HG02973 (cell line): Measurements from ENCODE around the gene CHN2.
A peak's percentile ranks its signal among the peaks of the same experiment; 100 is the strongest.

Experiments
- ATAC-seq: cut with Tn5 transposase; IDR thresholded peaks from one replicate; pipeline ENCODE4 v1.9.1; 2021; ENCODE audit warnings: moderate library complexity; ENCODE audit not compliant: unreplicated experiment

Gene CHN2

DNA sequence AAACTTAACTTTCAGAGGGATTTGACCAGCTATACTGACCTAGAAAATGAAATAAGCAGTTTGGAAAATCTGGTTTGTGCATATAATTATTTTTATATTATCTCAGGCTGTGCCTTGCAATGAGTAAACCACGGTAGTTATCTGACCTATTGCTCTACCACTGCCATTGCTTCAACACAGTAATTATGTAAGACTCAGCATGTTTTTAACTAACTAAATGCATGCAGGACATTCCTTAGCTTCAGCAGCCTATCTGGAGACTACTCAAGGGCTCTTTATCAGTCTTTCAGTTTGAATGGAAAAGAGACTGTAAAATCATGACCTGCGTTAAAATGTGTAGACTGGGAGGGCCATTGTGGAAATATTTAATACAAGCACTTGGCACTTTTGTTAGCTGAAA lies 22.5 kb downstream of the CHN2 start:
- ATAC-seq = no peak

DNA sequence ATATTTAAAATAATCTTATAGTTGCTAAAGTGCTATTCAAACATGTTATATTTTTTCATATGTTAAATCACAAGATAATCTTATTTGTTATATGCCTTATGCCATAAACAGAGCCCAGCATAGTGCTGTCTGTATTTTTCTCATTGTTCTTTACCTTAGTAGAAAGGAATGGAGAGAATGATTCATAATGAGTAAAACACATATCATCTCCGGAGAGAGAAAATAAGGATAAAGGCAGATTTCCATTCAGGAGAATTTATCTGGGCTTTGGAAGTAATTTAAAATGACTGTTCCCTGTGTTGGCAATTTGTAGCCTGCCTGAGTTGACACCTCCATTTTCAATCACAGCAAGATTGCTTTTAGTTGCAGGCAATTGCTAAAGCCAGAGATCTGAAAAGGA lies 30.2 kb downstream of the CHN2 start:
- ATAC-seq = no peak

DNA sequence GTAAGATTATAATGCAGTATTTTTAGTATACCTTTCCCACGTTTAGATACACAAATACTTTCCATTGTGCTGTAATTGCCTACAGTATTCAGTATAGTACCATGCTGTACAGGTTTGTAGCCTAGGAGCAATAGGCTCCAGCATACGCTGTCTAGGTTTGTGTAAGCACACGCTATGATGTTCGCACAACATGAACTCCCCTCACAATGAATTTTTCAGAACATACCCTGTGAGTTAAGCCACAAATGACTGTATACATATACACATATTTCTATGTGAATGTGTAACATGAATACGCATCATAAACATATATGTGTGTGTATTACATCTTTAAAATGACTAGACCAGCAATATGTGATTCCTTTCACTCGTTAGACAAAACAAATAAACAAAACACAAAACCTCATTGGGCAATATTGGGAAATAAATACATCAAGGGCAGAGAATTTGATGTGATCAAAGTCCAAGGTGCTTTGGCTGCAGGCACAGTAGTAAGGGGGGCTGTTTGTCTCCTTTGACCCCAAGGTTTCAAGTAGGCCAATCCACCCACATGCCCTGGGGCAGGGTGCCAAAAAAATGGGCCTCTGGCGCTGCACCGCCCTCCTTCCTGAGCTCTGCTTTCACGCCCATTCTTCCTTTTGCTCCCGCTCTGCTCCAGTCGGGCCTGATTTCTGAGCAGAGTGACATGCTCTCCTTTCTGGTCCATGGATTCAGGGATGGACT lies 33.9 kb downstream of the CHN2 start:
- no peak for ATAC-seq

DNA sequence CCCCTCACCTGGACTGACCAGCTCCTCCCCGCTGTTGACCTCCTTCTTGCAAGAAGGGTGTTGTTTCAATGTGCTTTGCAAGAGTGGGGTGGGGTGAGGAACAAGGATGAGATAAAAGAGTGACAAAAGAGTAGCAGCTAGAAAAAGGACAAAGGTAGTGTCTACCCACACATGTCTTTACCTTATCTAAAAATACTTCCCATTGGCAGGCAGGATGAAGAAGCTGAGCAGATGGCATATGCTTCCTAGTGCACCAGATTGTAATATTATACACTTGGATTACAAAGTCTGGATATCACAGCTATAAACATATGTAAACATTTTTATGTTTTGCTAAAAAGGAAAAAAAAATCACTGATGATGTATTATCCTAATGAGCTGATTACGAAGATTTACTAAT lies 34.5 kb downstream of the CHN2 start:
- no peak for ATAC-seq

DNA sequence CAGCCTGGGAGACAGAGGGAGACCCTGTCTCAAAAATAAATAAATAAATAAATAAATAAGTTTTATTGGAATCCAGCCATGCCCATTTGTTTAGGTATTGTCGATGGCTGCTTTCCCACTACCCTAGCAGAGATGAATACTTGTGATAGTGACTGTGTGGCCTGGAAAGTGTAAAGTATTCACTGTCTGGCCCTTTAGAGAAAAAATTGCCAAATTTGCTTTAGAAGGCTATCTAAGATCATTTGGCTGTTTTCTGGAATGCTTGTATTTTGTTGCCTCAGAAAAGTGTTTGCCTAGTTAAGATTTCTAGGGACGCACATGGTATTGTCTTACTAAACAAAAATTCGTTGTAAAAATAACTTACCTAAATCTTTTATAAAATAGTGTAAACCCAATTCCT lies 35.4 kb downstream of the CHN2 start:
- no peak for ATAC-seq

DNA sequence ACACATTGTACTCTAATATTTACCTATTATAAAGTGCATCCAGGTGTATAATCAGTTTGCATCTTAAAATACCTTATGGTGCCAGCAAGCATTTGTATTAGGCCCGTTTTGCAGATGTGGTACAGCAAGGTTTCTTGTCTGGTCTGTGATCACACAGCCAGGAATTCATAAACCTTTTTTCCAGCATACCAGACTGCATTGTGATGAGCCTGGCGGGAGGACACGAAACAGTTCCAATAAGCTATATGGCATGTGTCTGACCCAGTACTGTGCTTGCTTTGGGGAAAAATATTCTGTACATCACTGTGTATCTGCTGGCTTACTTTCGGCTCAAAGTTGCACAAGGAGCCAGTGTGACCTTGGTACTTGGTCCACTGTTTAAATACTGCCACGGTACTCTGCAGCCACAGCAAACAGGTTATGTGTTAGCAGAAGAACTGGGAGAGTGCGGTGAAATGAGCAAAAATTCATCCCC lies 36.3 kb downstream of the CHN2 start:
- no peak for ATAC-seq

DNA sequence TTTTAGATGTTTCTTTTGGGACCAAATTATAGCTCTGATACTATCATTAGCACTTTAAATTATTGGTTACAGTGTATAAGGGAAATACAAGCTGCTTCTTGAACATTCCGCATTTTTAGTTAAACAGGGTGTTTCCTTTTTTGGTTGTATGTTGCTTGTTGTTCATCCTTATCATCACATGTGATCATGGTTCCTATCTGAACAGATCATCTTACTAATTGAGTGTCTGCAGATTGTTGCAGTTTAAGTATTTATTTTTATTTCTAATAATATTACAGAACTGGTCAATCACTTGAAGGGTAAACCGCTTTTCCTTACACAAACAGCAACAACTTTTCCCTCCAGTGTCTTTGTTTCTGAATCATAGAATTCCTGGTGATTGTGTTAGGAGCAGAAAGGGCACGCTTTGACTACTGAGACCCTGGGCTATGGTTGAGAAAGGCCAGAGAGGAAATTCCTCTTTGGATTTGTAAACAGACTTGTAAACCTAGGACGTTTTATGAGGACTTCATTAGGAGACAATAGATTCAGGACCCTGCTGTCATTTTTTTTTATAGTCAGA lies 37.2 kb downstream of the CHN2 start:
- no peak for ATAC-seq

DNA sequence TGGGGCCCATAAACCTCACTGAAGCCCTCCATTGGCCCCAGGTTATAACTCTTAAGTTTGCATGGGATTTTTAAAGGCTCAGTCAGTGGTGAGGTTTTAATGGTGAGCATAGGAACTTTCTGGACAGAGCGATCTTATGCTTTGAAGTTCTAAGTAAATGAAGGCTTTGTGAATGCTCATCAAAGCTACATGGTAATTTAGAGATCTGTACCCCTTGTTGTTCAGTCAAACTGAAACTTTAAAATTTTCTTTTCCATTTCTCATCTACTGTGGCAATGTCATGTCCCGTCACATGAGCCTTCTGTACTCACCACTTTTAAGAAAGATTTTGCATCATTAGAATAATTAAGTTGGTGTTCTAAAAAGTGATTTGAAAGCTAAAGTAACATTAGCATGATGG lies 39.9 kb downstream of the CHN2 start:
- ATAC-seq = no peak

DNA sequence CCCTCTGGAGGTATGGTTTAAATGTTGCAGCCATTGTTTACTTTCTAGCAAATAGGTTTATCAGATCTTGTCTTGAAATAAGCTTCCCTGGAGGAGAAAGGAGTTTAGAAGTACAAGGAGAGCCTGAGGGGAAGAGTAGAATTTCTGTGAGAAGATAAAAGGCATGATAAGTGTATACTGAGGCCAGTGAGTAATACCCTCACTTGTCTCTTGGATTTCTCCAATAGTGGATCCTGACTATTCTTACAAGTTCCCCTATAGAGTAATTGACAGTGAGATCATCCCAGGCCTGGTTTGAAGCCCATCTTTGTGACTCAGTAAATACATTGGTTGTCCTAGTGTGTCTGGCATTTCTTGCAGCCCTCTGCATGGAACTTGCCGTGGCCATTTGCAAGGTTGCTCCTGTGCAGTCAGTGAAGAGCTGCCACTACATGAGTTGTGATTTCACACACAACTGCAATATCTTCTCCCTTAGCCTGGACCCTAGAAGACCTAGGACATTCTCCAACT lies 41.6 kb downstream of the CHN2 start:
- ATAC-seq = no peak

DNA sequence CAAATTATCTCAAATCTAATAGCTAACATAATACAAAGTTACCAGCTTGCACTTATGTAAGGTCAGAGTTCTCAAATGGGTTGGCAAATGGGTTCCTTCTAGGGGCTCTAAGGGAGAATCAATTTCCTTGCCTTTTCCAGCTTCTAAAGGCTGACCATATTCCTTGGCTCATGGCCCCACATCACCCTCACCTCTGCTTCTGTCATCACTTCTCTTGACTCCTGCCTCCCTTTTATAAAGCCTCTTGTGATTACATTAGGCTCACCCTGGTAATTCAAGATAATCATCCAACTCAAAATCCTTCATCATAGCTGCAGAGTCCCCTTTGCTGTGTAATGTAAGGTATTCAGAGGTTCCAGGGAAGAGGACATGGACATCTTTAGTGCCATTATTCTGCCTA lies 42.1 kb downstream of the CHN2 start:
- ATAC-seq = no peak

DNA sequence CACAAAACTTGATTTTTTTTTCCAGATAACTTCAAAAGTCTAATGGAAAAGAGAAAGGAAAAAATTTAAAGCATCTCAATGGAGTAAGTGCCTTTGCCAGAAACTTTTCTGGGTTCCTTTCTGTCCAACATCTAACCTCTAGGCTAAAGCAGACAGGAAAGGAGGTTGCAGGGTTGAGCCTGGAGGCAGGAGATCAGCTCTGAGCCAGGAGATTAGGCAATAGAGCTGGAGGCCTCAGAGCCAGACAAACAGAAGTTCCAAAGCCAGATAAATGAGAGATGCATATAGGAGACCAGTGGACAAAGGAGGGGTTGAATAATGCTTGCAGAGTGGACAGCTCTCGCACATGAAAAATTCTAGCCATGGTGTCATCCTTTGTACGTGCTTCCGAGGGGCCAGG lies 42.9 kb downstream of the CHN2 start:
- no peak for ATAC-seq

DNA sequence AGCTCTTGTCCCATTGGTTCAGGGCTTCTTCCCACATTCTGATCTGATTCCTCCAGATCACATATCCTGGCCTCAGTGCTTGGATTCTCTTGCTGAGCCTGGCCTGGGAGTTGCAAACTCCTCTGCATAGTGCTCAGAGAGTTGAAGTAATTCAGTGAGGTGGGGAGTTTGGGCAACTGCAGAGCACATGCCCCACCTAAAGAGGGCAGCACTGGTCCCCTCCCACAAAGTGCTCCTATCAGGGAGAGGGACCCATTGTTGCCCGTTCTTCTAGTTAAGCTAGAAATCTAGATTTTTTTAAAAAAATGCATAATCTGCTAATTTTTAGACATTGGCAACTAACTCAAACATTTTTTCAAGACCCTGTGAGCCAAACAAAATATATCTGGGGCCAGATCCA lies 45.1 kb downstream of the CHN2 start:
- no peak for ATAC-seq

DNA sequence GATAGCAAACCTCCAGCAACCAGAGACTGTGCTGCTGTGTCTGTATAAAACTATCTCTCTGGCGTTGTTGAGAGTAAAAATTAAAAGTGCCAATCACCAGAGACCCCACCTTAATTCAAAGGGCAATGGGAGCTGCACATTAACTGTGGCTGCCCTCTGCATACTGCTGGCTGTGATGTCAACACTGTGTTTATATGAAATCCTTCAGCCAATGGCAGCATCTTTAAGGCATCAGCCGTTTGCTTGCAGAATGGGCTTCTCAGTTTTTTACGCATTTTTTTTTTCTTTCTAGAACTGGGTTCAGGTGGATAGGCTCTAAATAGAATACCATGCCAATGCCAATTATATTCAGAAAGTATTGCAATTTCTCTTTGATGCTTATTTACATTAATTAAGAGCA lies 47.7 kb downstream of the CHN2 start:
- ATAC-seq = no peak

DNA sequence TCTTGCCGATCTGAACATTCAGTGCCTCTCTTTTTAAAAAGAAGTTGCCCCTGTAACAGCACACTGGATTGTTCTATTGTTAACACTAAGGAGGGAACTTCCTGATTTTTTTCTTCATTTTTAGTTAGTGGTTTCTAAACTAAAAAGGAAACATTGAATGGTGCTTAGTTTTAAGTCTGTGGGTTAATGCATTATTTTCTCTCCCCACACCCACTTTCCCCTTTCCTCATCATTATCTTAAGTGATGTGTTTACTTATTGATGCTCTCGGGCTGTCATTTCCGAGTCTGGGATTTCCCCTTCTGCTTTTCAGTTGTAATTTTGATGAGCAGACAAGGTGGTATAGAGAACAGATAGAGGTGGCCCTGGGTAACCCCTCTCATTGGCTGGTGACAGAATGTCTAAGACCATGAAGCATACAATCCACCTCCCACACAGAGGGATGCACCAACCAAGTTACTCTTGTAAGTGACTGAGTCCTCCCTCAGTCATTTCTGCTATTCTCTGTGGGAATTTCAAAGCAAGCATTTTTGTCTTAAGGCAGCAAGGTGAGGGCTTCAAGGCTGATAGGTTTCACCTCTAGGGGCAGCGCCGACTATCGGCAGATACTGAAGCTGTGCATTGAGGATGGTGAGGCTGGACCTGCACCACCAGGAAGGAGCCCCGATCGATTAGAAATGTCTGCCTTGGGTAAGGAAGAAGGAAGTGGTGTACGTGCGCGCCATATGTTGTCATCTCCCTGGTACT lies 49.5 kb downstream of the CHN2 start:
- ATAC-seq = peak; percentile 72

DNA sequence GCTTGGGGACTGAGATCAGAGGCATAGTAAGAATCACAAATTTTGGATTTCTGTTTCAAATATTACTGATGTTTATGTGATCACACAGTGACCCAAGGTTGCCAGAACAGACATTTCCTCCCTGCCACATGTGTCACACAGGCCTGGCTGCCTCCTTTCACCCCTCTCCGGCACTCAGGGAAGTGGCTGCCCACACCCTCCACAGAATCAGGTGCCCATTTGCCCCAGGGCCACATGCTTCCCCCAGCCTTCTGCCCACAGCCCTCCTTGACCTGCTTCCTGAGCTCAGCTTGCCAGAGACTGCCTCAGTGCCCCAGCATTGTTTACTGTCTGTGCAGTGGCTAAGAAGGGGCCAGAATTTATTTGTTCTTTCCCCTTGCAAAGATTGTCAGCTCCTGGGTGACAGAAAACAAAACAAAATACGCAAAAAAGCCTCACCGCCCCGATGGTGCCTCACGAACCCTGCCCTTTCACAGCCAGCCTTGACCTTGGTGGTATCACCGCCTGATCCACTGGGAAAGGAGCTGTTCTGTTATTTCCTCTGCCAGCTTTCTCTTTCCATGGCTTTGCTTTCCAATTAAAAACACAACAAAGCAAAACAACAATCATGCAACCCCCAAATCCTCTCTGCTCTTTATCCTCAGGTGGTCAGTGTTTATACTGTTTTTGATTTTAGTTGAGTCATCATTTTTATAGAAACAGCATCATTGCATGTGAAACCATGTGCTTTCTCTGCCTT lies 52.8 kb downstream of the CHN2 start:
- ATAC-seq = no peak

DNA sequence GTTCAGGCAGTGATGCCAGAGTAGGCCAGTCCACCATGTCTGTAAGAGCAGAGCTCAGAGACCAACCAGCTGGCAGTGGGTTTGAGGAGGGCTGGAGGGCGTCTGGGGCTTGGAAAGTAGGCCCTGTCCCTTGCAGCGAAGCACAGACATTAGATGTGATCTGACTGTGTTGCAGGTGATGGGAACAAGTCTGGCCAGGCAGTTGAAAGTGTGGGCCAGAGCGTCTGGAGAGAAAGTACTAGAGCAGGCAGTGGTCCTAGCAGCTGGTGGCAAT lies 53.3 kb downstream of the CHN2 start:
- no peak for ATAC-seq

DNA sequence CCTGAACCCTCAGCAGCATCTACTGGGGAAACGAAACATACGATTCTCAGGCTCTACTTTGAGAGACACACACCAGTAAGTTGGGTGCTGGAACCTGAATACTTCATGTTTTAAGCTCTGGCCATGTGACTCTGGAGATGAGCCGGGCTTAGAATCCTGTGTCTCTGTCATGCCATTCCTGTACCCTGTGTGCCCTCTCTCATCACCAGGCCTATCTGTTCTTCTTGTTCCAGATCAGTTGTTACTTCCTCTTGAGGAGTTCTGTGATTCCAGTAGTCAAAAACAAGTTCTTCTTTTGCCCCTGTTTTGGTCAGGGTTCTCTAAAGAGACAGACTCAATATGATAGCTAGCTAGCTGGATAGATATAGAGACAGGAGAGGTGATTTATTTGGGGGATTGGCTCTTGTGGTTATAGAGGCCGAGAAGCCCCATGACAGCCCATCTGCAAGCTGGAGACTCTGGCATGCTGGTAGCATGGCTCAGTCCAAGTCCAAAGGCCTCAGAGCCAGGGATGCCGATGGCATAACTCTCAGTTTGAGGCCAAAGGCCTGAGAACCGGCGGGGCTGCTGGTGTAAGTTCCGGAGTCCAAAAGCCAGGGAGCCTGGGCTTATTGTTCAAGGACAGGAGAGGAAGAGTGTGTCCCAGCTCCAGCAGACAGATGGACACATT lies 54.3 kb downstream of the CHN2 start:
- no peak for ATAC-seq

DNA sequence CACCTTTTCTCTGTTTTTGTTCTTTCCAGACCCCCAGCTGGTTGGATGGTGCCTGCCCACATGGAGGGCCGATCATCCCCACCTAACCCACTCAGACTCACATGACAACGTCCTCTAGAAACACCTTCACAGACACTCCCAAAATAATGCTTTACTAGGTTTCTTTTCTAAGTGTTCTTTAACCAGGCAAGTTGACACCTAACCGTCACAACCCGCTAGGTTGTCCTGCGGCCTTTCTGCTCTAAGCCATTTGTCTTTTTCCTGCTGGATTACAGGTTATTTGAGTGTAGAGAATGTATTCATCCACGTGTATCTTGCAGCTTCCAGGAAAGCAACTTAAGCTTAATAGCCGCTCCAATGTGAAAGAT lies 54.8 kb downstream of the CHN2 start:
- no peak for ATAC-seq

DNA sequence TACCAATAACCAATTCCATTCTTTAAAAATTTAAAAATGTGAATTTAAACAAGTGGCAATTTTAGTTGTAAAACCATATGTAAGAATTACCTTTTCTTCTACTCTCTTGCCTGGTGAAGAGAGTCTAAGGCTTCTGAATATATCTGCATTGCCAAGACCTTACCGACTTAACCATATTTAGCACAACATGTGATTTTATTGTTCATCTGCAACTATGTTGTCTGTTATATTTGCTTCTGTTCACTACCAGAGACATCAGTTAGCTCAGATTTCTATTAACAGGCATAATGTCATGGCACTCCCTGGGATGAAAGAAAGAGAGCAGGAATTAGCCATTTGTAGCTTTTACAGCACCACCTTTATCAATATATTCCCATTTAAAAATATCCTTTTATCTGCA lies 55.3 kb downstream of the CHN2 start:
- ATAC-seq = no peak

DNA sequence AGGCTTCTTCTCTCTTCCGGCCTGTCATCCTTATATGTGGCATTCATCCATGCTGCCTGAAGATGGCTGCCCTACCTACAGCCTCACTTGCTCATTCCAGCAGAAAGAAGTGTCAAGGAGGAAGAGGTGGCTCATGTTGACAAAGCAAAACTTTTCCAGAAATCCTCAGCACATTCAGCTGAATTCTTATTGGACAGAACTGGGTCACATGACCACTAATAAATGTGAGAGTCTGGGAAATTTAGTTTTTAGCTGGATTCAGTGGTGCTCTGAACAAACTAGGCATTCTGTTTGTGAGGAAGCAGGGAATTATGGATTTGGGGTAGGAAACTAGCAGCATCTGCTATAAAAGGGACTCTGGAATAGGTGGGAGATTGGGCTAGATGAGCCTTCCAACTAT lies 58.6 kb downstream of the CHN2 start:
- ATAC-seq = no peak

DNA sequence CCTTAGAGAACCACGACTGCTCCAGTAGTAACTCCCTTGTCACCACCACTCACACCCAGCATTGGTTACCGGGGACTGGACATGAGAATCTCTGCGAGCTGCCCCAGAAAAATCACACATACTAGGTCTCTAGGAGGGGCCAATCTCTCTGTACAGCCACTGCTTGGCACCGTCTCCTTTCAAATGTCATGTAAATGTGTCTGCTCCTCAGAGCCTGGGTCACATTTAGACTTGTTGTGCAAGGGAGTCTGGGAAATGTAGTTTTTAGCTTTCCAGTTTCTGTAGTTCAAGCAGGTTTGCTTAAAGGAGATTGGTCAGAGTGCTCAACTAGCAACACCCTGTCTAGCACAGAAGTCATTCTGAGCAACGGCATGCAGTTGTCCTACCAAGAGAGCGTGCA lies 60.0 kb downstream of the CHN2 start:
- no peak for ATAC-seq
